Immature natural killer cell (primary cell): Measurements from ENCODE around the gene PPA1. TPM values are rescaled to one million over a fixed set of nuclear protein-coding genes. Genes with fewer than 3 reads are reported as not detected.

Experiments used
- DNase-seq, 3 donors: peaks; one replicate each; pipeline ENCODE4 v3.0.0; 2022; ENCODE audit warnings: mixed read lengths in 1 of 3
- H3K27ac Mint-ChIP-seq, 6 donors: one replicate each; pipeline ENCODE4 v1.8.0; 2020; ENCODE audit warnings: mixed read lengths in 6 of 6, mild to moderate bottlenecking in 5 of 6, inconsistent platforms in 4 of 6, moderate library complexity in 3 of 6
- H3K27me3 Mint-ChIP-seq, 3 donors: one replicate each; pipeline ENCODE4 v1.8.0; 2020 to 2021; ENCODE audit warnings: low read depth in 3 of 3, mild to moderate bottlenecking in 3 of 3, mixed read lengths in 3 of 3, moderate library complexity in 3 of 3, inconsistent platforms in 1 of 3
- H3K36me3 Mint-ChIP-seq, 3 donors: one replicate each; pipeline ENCODE4 v1.8.0; 2020; ENCODE audit warnings: mixed read lengths in 3 of 3, inconsistent platforms in 2 of 3, mild to moderate bottlenecking in 2 of 3
- H3K4me1 Mint-ChIP-seq, 2 donors: one replicate each; pipeline ENCODE4 v1.8.0; 2020; ENCODE audit warnings: inconsistent platforms in 2 of 2, mild to moderate bottlenecking in 2 of 2, mixed read lengths in 2 of 2, moderate library complexity in 1 of 2
- H3K4me3 Mint-ChIP-seq, 5 donors: one replicate each; pipeline ENCODE4 v1.8.0; 2020; ENCODE audit warnings: mild to moderate bottlenecking in 5 of 5, mixed read lengths in 5 of 5, inconsistent platforms in 3 of 5, moderate library complexity in 3 of 5
- H3K9me3 Mint-ChIP-seq, 6 donors: one replicate each; pipeline ENCODE4 v1.8.0; 2020; ENCODE audit warnings: mild to moderate bottlenecking in 6 of 6, mixed read lengths in 6 of 6, inconsistent platforms in 4 of 6, moderate library complexity in 3 of 6
- polyA plus RNA-seq, 3 donors: library from polyadenylated mRNA; unstranded; fragments of 300-500 nt; fragmentation: Illumina TruSeq; gene quantifications; one replicate each; pipeline ENCODE4 v1.2.3, GENCODE V29; 2021

Gene PPA1
- polyA plus RNA-seq, 3 donors from 2014 or later: 48.2 to 126 (median 77.8) TPM

GRCh38 chr10:70222340-70222794, 10.9 kb downstream of the PPA1 start:
- H3K4me3 Mint-ChIP-seq: no peak overlapping the region
- H3K9me3 Mint-ChIP-seq: no peaks in the 10 kb centered on the region
- no peak for DNase-seq
- H3K27me3 Mint-ChIP-seq: no peaks in the 10 kb centered on the region
- H3K36me3 Mint-ChIP-seq: peaks cover 0 to 9% (median 4%) of the 10 kb centered on the region in 3 donors
- H3K27ac Mint-ChIP-seq: no peak overlapping the region
- peaks cover 7 to 10% of the 10 kb centered on the region in 2 donors for H3K4me1 Mint-ChIP-seq

DNA sequence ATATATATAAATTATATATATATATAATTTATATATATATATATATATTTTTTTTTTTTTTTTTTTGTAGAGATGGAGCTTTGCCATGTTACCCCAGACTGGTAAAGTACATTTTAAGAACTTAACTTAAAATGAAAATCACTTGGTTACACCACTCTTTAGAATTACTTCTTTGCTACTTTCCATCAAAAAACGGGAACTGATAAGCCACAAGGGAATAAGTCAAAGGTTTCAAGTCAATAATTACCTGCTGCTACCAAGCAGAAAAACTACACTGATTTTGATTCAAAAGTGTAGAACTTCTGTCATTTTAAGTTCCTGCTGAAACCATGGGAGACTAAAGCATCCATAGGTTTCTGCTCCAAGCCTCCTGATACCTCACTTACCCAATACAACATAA, 12.2 kb downstream of the PPA1 start:
- DNase-seq: no peak
- H3K9me3 Mint-ChIP-seq: no peaks in the 10 kb centered on the region
- peaks cover 0 to 7% (median 6%) of the 10 kb centered on the region in 3 donors for H3K36me3 Mint-ChIP-seq
- no peak overlapping the region for H3K4me3 Mint-ChIP-seq
- H3K27me3 Mint-ChIP-seq: no peaks in the 10 kb centered on the region
- peaks cover 7 to 10% of the 10 kb centered on the region in 2 donors for H3K4me1 Mint-ChIP-seq
- peak overlapping the region in 3 of 6 donors; percentile 39 to 74 (median 50) for H3K27ac Mint-ChIP-seq

GRCh38 chr10:70212879-70213278, 20.4 kb downstream of the PPA1 start:
- Mint-ChIP-seq H3K27ac (no peak overlapping the region), H3K9me3 (no peaks in the 10 kb centered on the region), H3K27me3 (no peaks in the 10 kb centered on the region), H3K4me3 (no peak overlapping the region), H3K36me3 (peaks cover 7 to 22% (median 21%) of the 10 kb centered on the region in 3 donors), H3K4me1 (no peaks in the 10 kb centered on the region)
- DNase-seq: no peak

DNA sequence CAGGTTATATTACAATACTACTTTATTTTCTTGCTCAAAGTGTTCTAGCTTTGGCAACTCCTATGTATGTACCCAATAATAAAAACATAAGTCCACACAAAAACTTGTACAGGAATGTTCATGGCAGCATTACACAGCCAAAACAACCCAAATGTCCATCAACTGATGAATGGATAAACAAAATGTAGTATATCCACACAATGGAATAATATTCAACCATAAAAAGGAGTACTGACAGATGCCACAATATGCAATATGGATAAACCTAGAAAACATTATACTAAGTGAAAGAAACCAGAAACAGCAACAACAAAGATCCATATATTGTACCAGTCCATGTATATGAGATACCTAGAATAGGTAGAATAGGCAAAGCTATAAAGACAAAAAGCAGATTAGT, 21.0 kb downstream of the PPA1 start:
- H3K4me3 Mint-ChIP-seq: no peak overlapping the region
- H3K27ac Mint-ChIP-seq: no peak overlapping the region
- DNase-seq: no peak
- peaks cover 7 to 21% (median 20%) of the 10 kb centered on the region in 3 donors for H3K36me3 Mint-ChIP-seq
- H3K9me3 Mint-ChIP-seq: no peaks in the 10 kb centered on the region
- H3K27me3 Mint-ChIP-seq: peaks cover 0 to under 1% (median 0%) of the 10 kb centered on the region in 3 donors
- H3K4me1 Mint-ChIP-seq: no peaks in the 10 kb centered on the region

DNA sequence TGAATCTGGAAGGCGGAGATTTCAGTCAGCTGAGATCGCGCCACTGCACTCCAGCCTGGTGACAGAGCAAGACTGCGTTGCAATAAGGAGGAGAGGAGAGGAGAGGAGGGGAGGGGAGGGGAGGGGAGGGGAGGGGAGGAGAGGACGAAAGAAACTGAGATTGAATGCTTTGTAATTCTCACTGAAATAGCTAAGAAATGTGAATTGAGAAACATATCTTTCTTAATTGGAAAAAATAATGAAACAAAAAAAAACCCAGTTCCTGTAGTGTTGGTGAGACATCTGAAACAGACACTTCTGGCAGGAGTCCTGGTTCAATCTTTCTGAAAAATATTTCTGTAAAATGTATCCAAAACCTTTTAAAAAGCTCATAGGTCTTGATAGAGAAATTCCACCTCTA, 26.5 kb downstream of the PPA1 start:
- Mint-ChIP-seq H3K4me1 (no peaks in the 10 kb centered on the region), H3K9me3 (no peaks in the 10 kb centered on the region), H3K4me3 (no peak overlapping the region), H3K27ac (no peak overlapping the region), H3K27me3 (peaks cover 0 to 2% (median 0%) of the 10 kb centered on the region in 3 donors), H3K36me3 (peaks cover 8 to 22% (median 14%) of the 10 kb centered on the region in 3 donors)
- DNase-seq: no peak

- no peak for DNase-seq
- H3K4me3 Mint-ChIP-seq: no peak overlapping the region
- peaks cover 0 to 5% (median 0%) of the 10 kb centered on the region in 3 donors for H3K27me3 Mint-ChIP-seq
- H3K36me3 Mint-ChIP-seq: peaks cover 10 to 28% (median 18%) of the 10 kb centered on the region in 3 donors
- no peaks in the 10 kb centered on the region for H3K9me3 Mint-ChIP-seq
- H3K27ac Mint-ChIP-seq: no peak overlapping the region
- H3K4me1 Mint-ChIP-seq: peaks cover 15 to 17% of the 10 kb centered on the region in 2 donors
Observed at GRCh38 chr10:70201105-70201504, 32.1 kb downstream of the PPA1 start.

GRCh38 chr10:70198696-70199466, 34.3 kb downstream of the PPA1 start:
- Mint-ChIP-seq H3K4me3 (no peak overlapping the region), H3K9me3 (no peaks in the 10 kb centered on the region), H3K36me3 (peaks cover 0 to 17% (median 12%) of the 10 kb centered on the region in 3 donors), H3K4me1 (peaks cover 15 to 17% of the 10 kb centered on the region in 2 donors), H3K27ac (peak overlapping the region in 1 of 6 donors; percentile 40), H3K27me3 (peaks cover 0 to 6% (median 2%) of the 10 kb centered on the region in 3 donors)
- DNase-seq: no peak

DNA sequence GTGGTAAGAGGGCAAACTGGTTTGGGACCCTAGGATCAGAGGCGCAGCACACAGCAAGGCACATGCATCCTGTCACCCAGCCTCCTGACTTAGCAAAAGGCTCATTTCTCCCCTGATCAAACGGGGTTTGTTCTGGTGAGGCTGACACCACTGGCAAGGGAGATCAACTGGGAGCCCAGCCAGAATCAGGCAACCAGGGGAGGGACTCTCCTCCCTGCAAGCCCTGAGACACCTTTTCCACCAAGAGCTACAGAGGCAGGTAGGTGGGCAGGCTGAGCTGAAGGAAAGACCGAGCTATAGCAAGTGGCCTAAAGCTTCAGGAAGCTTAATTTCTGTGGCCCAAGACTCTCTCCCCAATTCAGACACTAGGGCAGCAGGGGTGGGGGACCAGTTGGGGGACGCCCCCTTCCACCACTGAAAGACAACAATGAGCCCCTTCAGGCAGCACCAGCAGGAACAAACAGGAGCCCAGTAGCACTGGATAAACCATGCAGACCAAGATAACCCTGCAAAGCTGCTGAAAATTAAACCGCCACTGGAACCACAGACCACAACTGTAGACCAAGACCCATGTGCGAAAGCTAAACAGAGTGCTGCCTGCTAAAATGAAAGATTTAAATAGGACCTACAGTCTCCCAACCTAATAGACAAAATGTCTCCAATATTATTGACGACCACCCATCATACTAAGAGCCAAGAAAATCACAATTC, 35.8 kb downstream of the PPA1 start:
- peak overlapping the region in 1 of 6 donors; percentile 8 for H3K27ac Mint-ChIP-seq
- peak overlapping the region in 4 of 5 donors; percentile 46 to 63 (median 54) for H3K4me3 Mint-ChIP-seq
- H3K27me3 Mint-ChIP-seq: peaks cover 0 to 9% (median 2%) of the 10 kb centered on the region in 3 donors
- peaks cover 15 to 17% of the 10 kb centered on the region in 2 donors for H3K4me1 Mint-ChIP-seq
- no peaks in the 10 kb centered on the region for H3K9me3 Mint-ChIP-seq
- peaks cover 0 to 12% (median 10%) of the 10 kb centered on the region in 3 donors for H3K36me3 Mint-ChIP-seq
- peak; percentile 32 to 48 (median 43) for DNase-seq

GRCh38 chr10:70193391-70193844, 39.8 kb downstream of the PPA1 start:
- peaks cover 0 to 9% (median 2%) of the 10 kb centered on the region in 3 donors for H3K27me3 Mint-ChIP-seq
- H3K4me1 Mint-ChIP-seq: peaks cover 15% of the 10 kb centered on the region in 2 donors
- no peaks in the 10 kb centered on the region for H3K9me3 Mint-ChIP-seq
- no peak overlapping the region for H3K4me3 Mint-ChIP-seq
- H3K27ac Mint-ChIP-seq: no peak overlapping the region
- DNase-seq: no peak
- H3K36me3 Mint-ChIP-seq: no peaks in the 10 kb centered on the region

- peaks cover 8% of the 10 kb centered on the region in 2 donors for H3K4me1 Mint-ChIP-seq
- H3K36me3 Mint-ChIP-seq: no peaks in the 10 kb centered on the region
- no peak for DNase-seq
- no peak overlapping the region for H3K4me3 Mint-ChIP-seq
- H3K27me3 Mint-ChIP-seq: peaks cover 0 to 7% (median 5%) of the 10 kb centered on the region in 3 donors
- H3K9me3 Mint-ChIP-seq: no peaks in the 10 kb centered on the region
- H3K27ac Mint-ChIP-seq: no peak overlapping the region
Observed at GRCh38 chr10:70192326-70192968, 40.8 kb downstream of the PPA1 start.

GRCh38 chr10:70191972-70192305, 41.3 kb downstream of the PPA1 start:
- Mint-ChIP-seq H3K36me3 (no peaks in the 10 kb centered on the region), H3K27ac (no peak overlapping the region), H3K4me1 (peaks cover 2 to 3% of the 10 kb centered on the region in 2 donors), H3K9me3 (no peaks in the 10 kb centered on the region), H3K4me3 (no peak overlapping the region), H3K27me3 (peaks cover 0 to 5% (median 4%) of the 10 kb centered on the region in 3 donors)
- no peak for DNase-seq

DNA sequence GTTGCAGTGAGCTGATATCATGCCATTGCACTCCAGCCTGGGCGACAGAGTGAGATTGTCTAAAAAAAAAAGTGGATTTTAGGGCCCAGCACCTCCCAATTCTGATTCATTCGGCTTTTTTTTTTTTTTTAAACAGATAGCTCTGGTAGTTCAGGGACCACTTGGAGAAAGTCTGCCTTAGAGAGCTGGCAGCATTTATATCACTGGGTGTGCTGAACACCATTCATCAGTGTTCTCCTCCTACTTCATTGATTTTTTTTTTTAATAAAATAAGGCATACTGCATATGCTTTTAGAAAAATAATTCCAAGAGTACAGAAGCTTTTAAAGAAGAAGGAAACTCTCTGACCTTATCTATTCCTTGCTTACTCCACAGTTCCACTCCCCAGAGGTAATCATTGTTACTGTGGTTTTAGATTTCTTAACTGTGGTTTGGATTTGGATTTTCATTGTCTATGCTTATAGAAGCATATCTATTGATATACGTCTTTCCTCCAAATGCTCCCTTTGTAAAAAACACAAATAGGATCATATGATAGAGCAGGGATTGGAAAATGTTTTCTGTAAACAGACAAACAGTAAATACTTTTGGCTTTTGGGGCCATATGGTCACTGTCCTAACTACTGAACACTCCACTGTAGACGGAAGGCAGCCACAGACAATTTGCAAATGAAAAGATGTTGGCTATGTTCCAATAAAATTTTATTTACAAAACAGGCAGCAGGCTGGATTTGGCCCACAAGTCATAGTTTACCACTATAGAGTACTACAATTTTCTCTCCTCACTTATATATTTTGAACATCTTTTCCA, 41.9 kb downstream of the PPA1 start:
- Mint-ChIP-seq H3K27me3 (peaks cover 0 to 5% (median 4%) of the 10 kb centered on the region in 3 donors), H3K4me3 (no peak overlapping the region), H3K4me1 (no peaks in the 10 kb centered on the region), H3K27ac (no peak overlapping the region), H3K36me3 (no peaks in the 10 kb centered on the region), H3K9me3 (no peaks in the 10 kb centered on the region)
- DNase-seq: no peak

GRCh38 chr10:70190581-70190980, 42.6 kb downstream of the PPA1 start:
- peaks cover 0 to 7% (median 4%) of the 10 kb centered on the region in 3 donors for H3K27me3 Mint-ChIP-seq
- DNase-seq: no peak
- no peak overlapping the region for H3K27ac Mint-ChIP-seq
- no peaks in the 10 kb centered on the region for H3K36me3 Mint-ChIP-seq
- no peak overlapping the region for H3K4me3 Mint-ChIP-seq
- H3K4me1 Mint-ChIP-seq: no peaks in the 10 kb centered on the region
- no peaks in the 10 kb centered on the region for H3K9me3 Mint-ChIP-seq
